HepG2 (cell line): ENCODE measurements around the gene ZNF507. TPM values are rescaled to one million over a fixed set of nuclear protein-coding genes. Genes with fewer than 3 reads are reported as not detected.

Source experiments
- ATAC-seq: fragments of 200-7000 bp; cut with Tn5 transposase; 3 replicates; pipeline ENCODE4 v1.9.1; 2020; ENCODE audit warnings: mild to moderate bottlenecking, moderate library complexity
- BruUV-seq: library from RNA; stranded (reverse); fragments of 400-500 nt; replicated peaks from 2 replicates; lab custom pipeline; 2021; lab: Mats Ljungman, UMichigan
- CTCF ChIA-PET: fragments of 300-600 bp; formaldehyde crosslinking; extraction: SDS; loops from one replicate; lab custom pipeline; 2021; ENCODE audit warnings: low total read pairs, inconsistent platforms, low intra/inter-chr PET ratio; lab: Yijun Ruan, JAX
- POLR2A ChIA-PET: fragments of 350-600 bp; sonication (Branson Sonifier 250); formaldehyde crosslinking; loops from one replicate; lab custom pipeline; 2020; ENCODE audit warnings: antibody characterized with exemption, inconsistent platforms; lab: Yijun Ruan, JAX
- DNase-seq: peaks from one replicate; pipeline ENCODE4 v3.0.0-alpha.2; 2015; ENCODE audit warnings: low spot score
- FAIRE-seq: peaks from 3 replicates; lab custom pipeline; 2011; peaks lifted over from hg19 to GRCh38; lab: Jason Lieb, UNC
- H2AFZ ChIP-seq: one replicate; pipeline ENCODE4 v1.6.1; 2011; ENCODE audit warnings: low read length, inconsistent platforms
- H3K27ac ChIP-seq: fragments of 300-600 bp; 3 replicates; pipeline ENCODE4 v1.8.0; 2011; ENCODE audit warnings: mixed run types, mild to moderate bottlenecking, mixed read lengths, low read length, inconsistent platforms; ENCODE audit not compliant: insufficient read depth; ENCODE audit errors: extremely low read length
- H3K27me3 ChIP-seq, 2 experiments: fragments of 200-600 bp in 1 of 2; 2 replicates in 1 of 2; 3 replicates in 1 of 2; pipeline versions ENCODE4 v1.6.0 to v1.8.0; 2011; ENCODE audit warnings: low read length in 2 of 2, mild to moderate bottlenecking in 2 of 2, moderate library complexity in 2 of 2, inconsistent platforms in 1 of 2; ENCODE audit not compliant: insufficient read depth in 2 of 2, control insufficient read depth in 1 of 2
- H3K36me3 ChIP-seq, 2 experiments: fragments of 200-600 bp in 1 of 2; replicated peaks in 1 of 2; 2 replicates in 1 of 2; 3 replicates in 1 of 2; pipeline versions ENCODE4 v1.5.1 to v1.8.0; 2011; ENCODE audit warnings: low read length in 2 of 2, inconsistent platforms in 1 of 2; ENCODE audit not compliant: insufficient read depth in 2 of 2, control insufficient read depth in 1 of 2
- H3K4me1 ChIP-seq: 2 replicates; pipeline ENCODE4 v1.5.1; 2012; ENCODE audit warnings: low read length, inconsistent platforms; ENCODE audit not compliant: insufficient read depth
- H3K4me2 ChIP-seq: 2 replicates; pipeline ENCODE4 v1.6.0; 2011; ENCODE audit warnings: low read depth, low read length, inconsistent platforms
- H3K4me3 ChIP-seq, 3 experiments: fragments of 200-600 bp in 1 of 3; sonication (generic), shearing (Covaris generic) in 1 of 3; replicated peaks in 1 of 3; 2 replicates each; pipeline ENCODE4 v1.5.1; 2011 to 2016; ENCODE audit warnings: low read length in 3 of 3, inconsistent platforms in 2 of 3, low read depth in 2 of 3, mild to moderate bottlenecking in 2 of 3, control low read depth in 1 of 3, mixed read lengths in 1 of 3; ENCODE audit not compliant: insufficient read depth in 1 of 3
- H3K79me2 ChIP-seq: one replicate; pipeline ENCODE4 v1.6.1; 2011; ENCODE audit warnings: low read length, inconsistent platforms; ENCODE audit not compliant: insufficient read depth
- H3K9ac ChIP-seq: 2 replicates; pipeline ENCODE4 v1.6.0; 2011; ENCODE audit warnings: mild to moderate bottlenecking, low read depth, low read length, inconsistent platforms; ENCODE audit not compliant: insufficient read depth
- H3K9me3 ChIP-seq: 2 replicates; pipeline ENCODE4 v1.5.1; 2012; ENCODE audit warnings: mild to moderate bottlenecking, low read length
- H4K20me1 ChIP-seq: 2 replicates; pipeline ENCODE4 v1.6.0; 2011; ENCODE audit warnings: inconsistent platforms, mild to moderate bottlenecking, low read length, moderate library complexity; ENCODE audit not compliant: insufficient read depth
- HINFP ChIP-seq: sonication (generic); formaldehyde crosslinking; IDR thresholded peaks from 2 replicates; pipeline ENCODE4 v1.4.0; 2020; ENCODE audit warnings: low read depth, mild to moderate bottlenecking, missing genetic modification reagents
- HOXD1 ChIP-seq: sonication (generic); formaldehyde crosslinking; IDR thresholded peaks from 2 replicates; pipeline ENCODE4 v1.5.0; 2020; ENCODE audit warnings: missing genetic modification reagents
- MAFF ChIP-seq: IDR thresholded peaks from 2 replicates; pipeline ENCODE4 v1.6.1; 2011; ENCODE audit warnings: low read depth, low read length, improper control_type of control experiment
- MAFK ChIP-seq, 2 experiments: IDR thresholded peaks in 1 of 2; conservative IDR thresholded peaks in 1 of 2; 2 replicates each; pipeline ENCODE4 v1.6.1; 2011; ENCODE audit warnings: improper control_type of control experiment in 2 of 2, low read length in 2 of 2
- MZF1 ChIP-seq: sonication (generic); formaldehyde crosslinking; IDR thresholded peaks from 2 replicates; pipeline ENCODE4 v1.8.1; 2023; ENCODE audit warnings: mild to moderate bottlenecking, missing genetic modification reagents, borderline replicate concordance
- NFRKB ChIP-seq: fragments of 450-650 bp; IDR thresholded peaks from 2 replicates; pipeline ENCODE4 v1.6.1; 2017
- SATB2 ChIP-seq: sonication (generic); formaldehyde crosslinking; IDR thresholded peaks from 2 replicates; pipeline ENCODE4 v1.5.0; 2020; ENCODE audit warnings: missing genetic modification reagents
- SRSF1 ChIP-seq: fragments of 200-400 bp; formaldehyde crosslinking; optimal IDR thresholded peaks from 2 replicates; pipeline ENCODE3; 2017; ENCODE audit warnings: mild to moderate bottlenecking, low read depth, low read length, moderate library complexity
- XRCC5 ChIP-seq: fragments of 200-400 bp; formaldehyde crosslinking; optimal IDR thresholded peaks from 2 replicates; pipeline ENCODE3; 2017; ENCODE audit warnings: mild to moderate bottlenecking, low read length
- ZKSCAN1 ChIP-seq: fragments of 150-350 bp; IDR thresholded peaks from 2 replicates; pipeline ENCODE4 v1.6.1; 2014; ENCODE audit warnings: low read length
- ZNF776 ChIP-seq: sonication (generic); formaldehyde crosslinking; IDR thresholded peaks from 2 replicates; pipeline ENCODE4 v1.4.0; 2020; ENCODE audit warnings: mild to moderate bottlenecking, missing genetic modification reagents
- ZNF883 ChIP-seq: sonication (generic); formaldehyde crosslinking; IDR thresholded peaks from 2 replicates; pipeline ENCODE4 v1.5.1; 2020; ENCODE audit warnings: mild to moderate bottlenecking, missing genetic modification reagents; ENCODE audit errors: not compliant biosample characterization
- WGBS: methylation state at CpG from one replicate; pipeline ENCODE4 v1.1.6; 2017; ENCODE audit warnings: low lambda C conversion rate; 5-methylcytosine and 5-hydroxymethylcytosine counted together
- in situ Hi-C: cut with HindIII; loops from 2 replicates; pipeline ENCODE4 v1.10.0; 2017; ENCODE audit warnings: low pct_unique_long_range_greater_than_20kb; ENCODE audit not compliant: extremely low pct_ligation_motif_present
- intact Hi-C: fragments of 100-400 bp; cut with micrococcal nuclease; formaldehyde crosslinking; loops from one replicate; pipeline ENCODE4 v1.10.0; 2022; ENCODE audit not compliant: unreplicated experiment
- polyA plus RNA-seq, 8 experiments: library from polyadenylated mRNA; depleted of rRNA in 3 of 8; stranded (reverse) in 7 of 8; unstranded in 1 of 8; fragments of >200 nt; fragmentation: Illumina TruSeq in 4 of 8; extraction: Trizol in 4 of 8; gene quantifications; 2 replicates each; pipeline versions ENCODE4 v1.2.1 to v1.2.3, GENCODE V29; 2011 to 2016; ENCODE audit warnings: low read depth in 4 of 8, missing spikeins in 1 of 8, mixed read lengths in 1 of 8; ENCODE audit not compliant: insufficient read depth in 1 of 8
- total RNA-seq, 5 experiments: library from RNA; depleted of rRNA; stranded (reverse); fragments of >200 nt; fragmentation: Illumina TruSeq; extraction: Trizol; gene quantifications; 2 replicates each; pipeline ENCODE4 v1.2.3, GENCODE V29; 2016; ENCODE audit warnings: low read depth in 1 of 5

Gene ZNF507
- total and polyA plus RNA-seq, 2 of the 13 experiments (the other 11 are each of a cell fraction or from before 2014, with no cell fraction given): 7.3 to 10.9 TPM

GRCh38 chr19:32418155-32418554, 72.7 kb downstream of the ZNF507 start:
- DNase-seq (no peak), FAIRE-seq (no peak), ATAC-seq (no peak)
- TF ChIP-seq MAFF: 0 out of 2 replicates have a peak, but pooled peaks have one; percentile 35
- no peak for TF ChIP-seq MZF1 (CRISPR knock-in tag)
- no peak for TF ChIP-seq SATB2 (CRISPR knock-in tag)
- peak; percentile 24 to 38; a peak in 2 of 4 replicates for TF ChIP-seq MAFK (conservative IDR thresholded peaks at IDR 0.05 in 1 of 2, IDR thresholded peaks at IDR 0.05 in 1 of 2; ENCODE audit: low read length in 2 of 2)
- no peak for TF ChIP-seq XRCC5
- CTCF ChIA-PET: no interaction called here
- H3K9me3 ChIP-seq: no peaks in the 10 kb centered on the region
- no peaks in the 10 kb centered on the region; a peak in 1 of 5 replicates for H3K27me3 ChIP-seq
- peaks cover 19% of the 10 kb centered on the region; the same call in 1 of the 2 replicates for H3K4me1 ChIP-seq
- no peaks in the 10 kb centered on the region for H3K79me2 ChIP-seq
- H3K36me3 ChIP-seq: peaks cover 9 to 29% of the 10 kb centered on the region in 2 experiments; a peak in 4 of 5 replicates
- 97% methylated on average over 3 of the region's 3 CpGs for WGBS
- in situ Hi-C loops (no loop called here), intact Hi-C loops (no loop called here)
- no peak overlapping the region for H3K27ac ChIP-seq
- no peak overlapping the region for H3K4me2 ChIP-seq
- BruUV-seq: no TSS peak
- H2AFZ ChIP-seq: no peak overlapping the region
- POLR2A ChIA-PET: interaction anchor here (1.4 kb wide), 1 partner anchor 13 kb away, joined by 7 read pairs; the partner anchor contains the start of gene DPY19L3
- H3K9ac ChIP-seq: no peak overlapping the region
- no peak overlapping the region for H3K4me3 ChIP-seq
- no peaks in the 10 kb centered on the region for H4K20me1 ChIP-seq

GRCh38 chr19:32421589-32422361, 76.4 kb downstream of the ZNF507 start:
- no peak for DNase-seq
- Histone ChIP-seq H3K27ac (no peak overlapping the region), H3K9me3 (no peaks in the 10 kb centered on the region), H3K4me1 (peaks cover 19% of the 10 kb centered on the region; the same call in 1 of the 2 replicates), H4K20me1 (no peaks in the 10 kb centered on the region), H3K27me3 (no peaks in the 10 kb centered on the region; a peak in 1 of 5 replicates), H3K4me2 (no peak overlapping the region), H3K4me3 (no peak overlapping the region), H3K79me2 (no peaks in the 10 kb centered on the region), H3K9ac (no peak overlapping the region), H3K36me3 (peaks cover 2 to 4% of the 10 kb centered on the region in 2 experiments; a peak in 3 of 5 replicates), H2AFZ (no peak overlapping the region)
- BruUV-seq: no TSS peak
- POLR2A ChIA-PET: interaction anchor here (1.8 kb wide), 1 partner anchor 16 kb away, joined by 6 read pairs; the partner anchor contains the start of gene DPY19L3
- ATAC-seq: no peak
- intact Hi-C loops (no loop called here), in situ Hi-C loops (no loop called here)
- CTCF ChIA-PET: no interaction called here
- WGBS: 82% methylated on average over 7 of the region's 7 CpGs
- FAIRE-seq: no peak
- TF ChIP-seq SRSF1: no peak
- TF ChIP-seq NFRKB: no peak
- no peak for TF ChIP-seq ZNF776
- no peak for TF ChIP-seq ZNF883 (CRISPR knock-in tag)
- TF ChIP-seq ZKSCAN1: no peak
- TF ChIP-seq HINFP (CRISPR knock-in tag): no peak
- TF ChIP-seq HOXD1 (CRISPR knock-in tag): no peak
